ENCODE results near the gene FAM83G.
"Not testable (repeated sequence)": the region's sequence is repeated elsewhere in the genome, so short reads cannot be mapped to it uniquely, and the experiment has no call there.

Gene FAM83G

GRCh38 chr17:18950944-18951905 lies 53.3 kb downstream of the FAM83G start:
- DNase-seq, result no peak

GRCh38 chr17:18950346-18950745 lies 54.2 kb downstream of the FAM83G start:
- DNase-seq, result no peak

- no peak for DNase-seq
These were observed 55.0 kb downstream of the FAM83G start for GRCh38 chr17:18949566-18949965.

GRCh38 chr17:18948476-18949006 lies 56.0 kb downstream of the FAM83G start:
- no peak for DNase-seq

- no peak for DNase-seq
These were observed 56.7 kb downstream of the FAM83G start for GRCh38 chr17:18947866-18948265.

GRCh38 chr17:18946536-18946935 lies 58.0 kb downstream of the FAM83G start:
- no peak for DNase-seq

- no peak for DNase-seq
These were observed 59.9 kb downstream of the FAM83G start for GRCh38 chr17:18944646-18945045.

- no peak for DNase-seq
These were observed 65.9 kb downstream of the FAM83G start for GRCh38 chr17:18938692-18939023.

GRCh38 chr17:18937981-18938691 lies 66.4 kb downstream of the FAM83G start:
- no peak for DNase-seq

GRCh38 chr17:18933102-18934058 lies 71.2 kb downstream of the FAM83G start:
- no peak for DNase-seq

- no peak for DNase-seq
These were observed 72.1 kb downstream of the FAM83G start for GRCh38 chr17:18932360-18933055.

GRCh38 chr17:18928628-18929125 lies 75.9 kb downstream of the FAM83G start:
- no peak for DNase-seq

GRCh38 chr17:18925187-18925586 lies 79.4 kb downstream of the FAM83G start:
- no peak for DNase-seq

- DNase-seq, result not testable (repeated sequence)
These were observed 82.0 kb downstream of the FAM83G start for GRCh38 chr17:18922596-18922995.

GRCh38 chr17:18921912-18922451 lies 82.6 kb downstream of the FAM83G start:
- no peak for DNase-seq

GRCh38 chr17:18921485-18921884 lies 83.1 kb downstream of the FAM83G start:
- no peak for DNase-seq

GRCh38 chr17:18920911-18921441 lies 83.6 kb downstream of the FAM83G start:
- no peak for DNase-seq

GRCh38 chr17:18919963-18920362 lies 84.6 kb downstream of the FAM83G start:
- DNase-seq, result no peak
